SK-N-SH treated with all-trans-retinoic acid at 6 μM for 48 hours (cell line): ENCODE measurements around the gene FLNC.

Experiments
- ATAC-seq: fragments of 200-7000 bp; cut with Tn5 transposase; 3 replicates; pipeline ENCODE4 v1.9.1; 2020; ENCODE audit warnings: mild to moderate bottlenecking, moderate library complexity
- ARNTL ChIP-seq: fragments of 450-650 bp; formaldehyde crosslinking; IDR thresholded peaks from 2 replicates; pipeline ENCODE4 v1.5.0; 2020; ENCODE audit warnings: low read depth, mild to moderate bottlenecking, moderate library complexity, borderline replicate concordance
- BACH2 ChIP-seq: fragments of 250-450 bp; sonication (Bioruptor Pico); IDR thresholded peaks from 2 replicates; pipeline ENCODE4 v1.9.0; 2021; ENCODE audit warnings: mild to moderate bottlenecking, borderline replicate concordance
- CREB5 ChIP-seq: fragments of 250-450 bp; sonication (Bioruptor Pico); IDR thresholded peaks from 2 replicates; pipeline ENCODE4 v1.5.1; 2020; ENCODE audit warnings: low read depth, mild to moderate bottlenecking, moderate library complexity
- CSDC2 ChIP-seq: fragments of 250-450 bp; sonication (Bioruptor Pico); IDR thresholded peaks from 2 replicates; pipeline ENCODE4 v1.5.0; 2020; ENCODE audit warnings: mild to moderate bottlenecking, moderate library complexity
- CSRNP3 ChIP-seq: fragments of 250-450 bp; sonication (Bioruptor Pico); IDR thresholded peaks from 2 replicates; pipeline ENCODE4 v1.5.1; 2021; ENCODE audit warnings: mild to moderate bottlenecking, moderate library complexity
- ESRRG ChIP-seq: fragments of 250-450 bp; sonication (Bioruptor Pico); IDR thresholded peaks from 2 replicates; pipeline ENCODE4 v1.6.1; 2021; ENCODE audit warnings: mild to moderate bottlenecking
- GLIS3 ChIP-seq: fragments of 250-450 bp; sonication (Bioruptor Pico); IDR thresholded peaks from 2 replicates; pipeline ENCODE4 v1.5.0; 2020; ENCODE audit warnings: mild to moderate bottlenecking, moderate library complexity
- ISL1 ChIP-seq: fragments of 250-450 bp; sonication (Bioruptor Pico); IDR thresholded peaks from 2 replicates; pipeline ENCODE4 v2.1.2; 2022; ENCODE audit warnings: mild to moderate bottlenecking, moderate library complexity
- PATZ1 ChIP-seq: fragments of 250-450 bp; sonication (Bioruptor Pico); IDR thresholded peaks from 2 replicates; pipeline ENCODE4 v1.8.0; 2020; ENCODE audit warnings: mild to moderate bottlenecking, moderate library complexity, borderline replicate concordance
- PPARA ChIP-seq: fragments of 250-450 bp; sonication (Bioruptor Pico); IDR thresholded peaks from 2 replicates; pipeline ENCODE4 v1.5.0; 2020; ENCODE audit warnings: mild to moderate bottlenecking, borderline replicate concordance
- SNAI2 ChIP-seq: fragments of 250-450 bp; sonication (Bioruptor Pico); IDR thresholded peaks from 2 replicates; pipeline ENCODE4 v1.5.0; 2020; ENCODE audit warnings: mild to moderate bottlenecking, moderate library complexity
- TCF4 ChIP-seq: fragments of 250-450 bp; sonication (Bioruptor Pico); IDR thresholded peaks from 2 replicates; pipeline ENCODE4 v1.8.0; 2021; ENCODE audit warnings: mild to moderate bottlenecking, moderate library complexity, borderline replicate concordance
- TOX ChIP-seq: fragments of 250-450 bp; sonication (Bioruptor Pico); IDR thresholded peaks from 2 replicates; pipeline ENCODE4 v1.8.0; 2021; ENCODE audit warnings: mild to moderate bottlenecking, moderate library complexity, borderline replicate concordance
- TSHZ2 ChIP-seq: fragments of 250-450 bp; sonication (Bioruptor Pico); IDR thresholded peaks from 2 replicates; pipeline ENCODE4 v1.5.0; 2020; ENCODE audit warnings: mild to moderate bottlenecking, moderate library complexity
- ZC3H10 ChIP-seq: fragments of 250-450 bp; sonication (Bioruptor Pico); IDR thresholded peaks from 2 replicates; pipeline ENCODE4 v1.5.1; 2021; ENCODE audit warnings: mild to moderate bottlenecking, moderate library complexity
- ZFP3 ChIP-seq: fragments of 250-450 bp; sonication (Bioruptor Pico); IDR thresholded peaks from 2 replicates; pipeline ENCODE4 v1.5.0; 2020; ENCODE audit warnings: mild to moderate bottlenecking, moderate library complexity
- ZFP30 ChIP-seq: fragments of 450-650 bp; formaldehyde crosslinking; IDR thresholded peaks from 2 replicates; pipeline ENCODE4 v1.5.0; 2022; ENCODE audit warnings: mild to moderate bottlenecking, moderate library complexity
- ZNF70 ChIP-seq: fragments of 450-650 bp; formaldehyde crosslinking; IDR thresholded peaks from 2 replicates; pipeline ENCODE4 v1.5.0; 2020; ENCODE audit warnings: mild to moderate bottlenecking, moderate library complexity
- ZNF8 ChIP-seq: fragments of 450-650 bp; formaldehyde crosslinking; IDR thresholded peaks from 2 replicates; pipeline ENCODE4 v1.5.0; 2020; ENCODE audit warnings: mild to moderate bottlenecking, moderate library complexity
- TF ChIP-seq, protein P1 (sequence below): fragments of 250-450 bp; sonication (Bioruptor Pico); IDR thresholded peaks from 2 replicates; pipeline ENCODE4 v1.8.0; 2021; ENCODE audit warnings: low read depth, mild to moderate bottlenecking, moderate library complexity, borderline replicate concordance

The FLNC gene

DNA sequence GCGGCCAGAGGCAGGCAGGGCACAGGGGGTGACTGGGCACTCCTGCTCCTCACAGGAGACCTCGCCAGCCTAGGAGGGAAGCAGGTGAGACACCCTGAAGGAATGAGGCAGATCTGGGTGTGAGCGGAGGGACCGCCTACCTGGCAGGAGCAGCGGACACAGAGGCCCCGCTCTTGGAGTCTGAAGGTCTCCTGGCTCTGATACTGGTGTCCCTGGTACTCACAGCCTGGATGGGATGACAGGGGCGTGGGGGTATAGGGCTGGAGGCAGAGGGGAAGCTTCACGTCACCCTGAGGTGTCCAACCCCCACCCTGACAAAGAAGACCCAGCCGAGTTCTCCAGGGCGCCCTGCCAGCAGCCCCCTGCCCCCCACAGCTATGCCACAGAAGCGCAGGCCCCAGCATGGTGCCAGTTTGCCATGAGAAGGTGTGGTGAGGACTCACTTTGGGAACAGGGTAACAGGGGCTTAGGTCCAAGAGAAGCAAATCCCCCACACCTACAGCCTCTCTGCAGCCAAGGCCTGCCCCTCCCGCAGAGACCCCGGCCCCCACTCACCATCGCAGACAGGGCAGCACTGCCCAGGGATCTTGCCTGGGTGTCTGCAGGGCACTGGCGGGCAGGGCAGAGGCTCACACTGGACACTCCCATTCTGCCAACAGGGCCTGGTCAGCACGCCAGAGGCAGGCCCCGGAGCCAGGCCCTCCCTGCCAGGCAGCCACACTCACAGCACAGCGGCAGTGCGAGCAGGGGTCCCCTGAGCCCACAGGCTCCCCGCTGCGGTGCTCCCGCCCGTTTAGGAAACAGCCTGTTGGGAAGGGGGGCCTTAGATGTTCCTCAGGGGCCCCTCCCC lies 63.3 kb downstream of the FLNC start:
- ATAC-seq: no peak
- TF ChIP-seq BACH2 (CRISPR knock-in tag): no peak
- TF ChIP-seq ZFP3 (CRISPR knock-in tag): no peak
- no peak for TF ChIP-seq CSRNP3 (CRISPR knock-in tag)
- TF ChIP-seq GLIS3 (CRISPR knock-in tag): no peak
- no peak for TF ChIP-seq ZNF70 (CRISPR knock-in tag)
- no peak for TF ChIP-seq ZFP30 (CRISPR knock-in tag)
- TF ChIP-seq ESRRG: no peak
- TF ChIP-seq SNAI2 (CRISPR knock-in tag): no peak
- no peak for TF ChIP-seq ISL1 (CRISPR knock-in tag)
- no peak for TF ChIP-seq ARNTL (CRISPR knock-in tag)
- TF ChIP-seq PPARA (CRISPR knock-in tag): no peak
- TF ChIP-seq CSDC2: no peak

GRCh38 chr7:128894101-128894440 lies 63.9 kb downstream of the FLNC start:
- TF ChIP-seq GLIS3 (CRISPR knock-in tag): no peak
- TF ChIP-seq TCF4 (CRISPR knock-in tag): no peak
- TF ChIP-seq, protein P1, sequence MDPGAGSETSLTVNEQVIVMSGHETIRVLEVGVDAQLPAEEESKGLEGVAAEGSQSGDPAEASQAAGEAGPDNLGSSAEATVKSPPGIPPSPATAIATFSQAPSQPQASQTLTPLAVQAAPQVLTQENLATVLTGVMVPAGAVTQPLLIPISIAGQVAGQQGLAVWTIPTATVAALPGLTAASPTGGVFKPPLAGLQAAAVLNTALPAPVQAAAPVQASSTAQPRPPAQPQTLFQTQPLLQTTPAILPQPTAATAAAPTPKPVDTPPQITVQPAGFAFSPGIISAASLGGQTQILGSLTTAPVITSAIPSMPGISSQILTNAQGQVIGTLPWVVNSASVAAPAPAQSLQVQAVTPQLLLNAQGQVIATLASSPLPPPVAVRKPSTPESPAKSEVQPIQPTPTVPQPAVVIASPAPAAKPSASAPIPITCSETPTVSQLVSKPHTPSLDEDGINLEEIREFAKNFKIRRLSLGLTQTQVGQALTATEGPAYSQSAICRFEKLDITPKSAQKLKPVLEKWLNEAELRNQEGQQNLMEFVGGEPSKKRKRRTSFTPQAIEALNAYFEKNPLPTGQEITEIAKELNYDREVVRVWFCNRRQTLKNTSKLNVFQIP: no peak
- TF ChIP-seq ZFP30 (CRISPR knock-in tag): no peak
- TF ChIP-seq ISL1 (CRISPR knock-in tag): no peak
- no peak for ATAC-seq

- TF ChIP-seq CSDC2 (no peak), PPARA (CRISPR knock-in tag) (no peak), CSRNP3 (CRISPR knock-in tag) (no peak), ZFP30 (CRISPR knock-in tag) (no peak), PATZ1 (CRISPR knock-in tag) (no peak), CREB5 (CRISPR knock-in tag) (no peak), ESRRG (no peak), ZNF8 (CRISPR knock-in tag) (no peak), ZNF70 (CRISPR knock-in tag) (no peak), TSHZ2 (CRISPR knock-in tag) (no peak), BACH2 (CRISPR knock-in tag) (no peak), SNAI2 (CRISPR knock-in tag) (no peak), TOX (CRISPR knock-in tag) (no peak), ZC3H10 (CRISPR knock-in tag) (no peak), GLIS3 (CRISPR knock-in tag) (no peak), TCF4 (CRISPR knock-in tag) (no peak)
- TF ChIP-seq, protein P1: no peak
- ATAC-seq: no peak
These were observed 65.1 kb downstream of the FLNC start for GRCh38 chr7:128895320-128895719.
